PC-9 (cell line): ENCODE results near the gene SLC25A46. TPM values are rescaled to one million over a fixed set of nuclear protein-coding genes. Genes with fewer than 3 reads are reported as not detected.

ENCODE experiments used
- BruUV-seq: library from RNA; stranded (reverse); fragments of 400-500 nt; replicated peaks from 2 replicates; lab custom pipeline; 2021; lab: Mats Ljungman, UMichigan
- CTCF ChIA-PET: fragments of 300-600 bp; sonication (Branson Sonifier 250); formaldehyde crosslinking; loops from one replicate; lab custom pipeline; 2022; ENCODE audit warnings: antibody characterized with exemption; lab: Charles Lee
- POLR2A ChIA-PET: fragments of 300-600 bp; sonication (Branson Sonifier 250); formaldehyde crosslinking; loops from one replicate; lab custom pipeline; 2022; ENCODE audit warnings: antibody characterized with exemption; ENCODE audit not compliant: unreplicated experiment; lab: Charles Lee
- DNase-seq, 2 experiments: peaks; one replicate each; pipeline versions ENCODE4 v3.0.0 to v3.0.0-alpha.2; 2015 to 2022; ENCODE audit warnings: mixed read lengths in 1 of 2
- H2AFZ ChIP-seq: fragments of 200-600 bp; sonication (generic); 2 replicates; pipeline ENCODE4 v1.8.1; 2017; ENCODE audit warnings: antibody characterized with exemption
- H3F3A ChIP-seq: fragments of 200-600 bp; sonication (generic); 2 replicates; pipeline ENCODE4 v1.8.1; 2017; ENCODE audit warnings: antibody characterized with exemption, mild to moderate bottlenecking, low read depth; ENCODE audit not compliant: insufficient read depth
- H3K27ac ChIP-seq: fragments of 200-600 bp; sonication (generic); 2 replicates; pipeline ENCODE4 v1.6.1; 2016; ENCODE audit warnings: mixed run types
- H3K27me3 ChIP-seq: fragments of 200-600 bp; sonication (generic); 2 replicates; pipeline ENCODE4 v1.6.1; 2016; ENCODE audit warnings: low read depth, mixed run types; ENCODE audit not compliant: insufficient read depth
- H3K36me3 ChIP-seq: fragments of 200-600 bp; sonication (generic); 2 replicates; pipeline ENCODE4 v1.6.1; 2016; ENCODE audit warnings: low read depth, mixed run types
- H3K4me1 ChIP-seq: fragments of 200-600 bp; sonication (generic); replicated peaks from 2 replicates; pipeline ENCODE4 v1.6.1; 2016; ENCODE audit warnings: mixed run types; ENCODE audit not compliant: insufficient read depth
- H3K4me2 ChIP-seq: fragments of 200-600 bp; sonication (generic); 2 replicates; pipeline ENCODE4 v1.6.1; 2017; ENCODE audit warnings: mixed run types
- H3K4me3 ChIP-seq: fragments of 200-600 bp; sonication (generic); 2 replicates; pipeline ENCODE4 v1.6.1; 2016; ENCODE audit warnings: mixed run types
- H3K79me2 ChIP-seq: fragments of 200-600 bp; sonication (generic); 2 replicates; pipeline ENCODE4 v1.6.1; 2017; ENCODE audit warnings: low read depth, mixed run types
- H3K9me2 ChIP-seq: fragments of 200-600 bp; sonication (generic); 2 replicates; pipeline ENCODE4 v1.8.1; 2017; ENCODE audit warnings: mild to moderate bottlenecking; ENCODE audit not compliant: insufficient read depth
- H3K9me3 ChIP-seq: fragments of 200-600 bp; sonication (generic); 2 replicates; pipeline ENCODE4 v1.8.1; 2016; ENCODE audit warnings: low read depth; ENCODE audit not compliant: insufficient read depth
- H4K20me1 ChIP-seq: fragments of 200-600 bp; sonication (generic); 2 replicates; pipeline ENCODE4 v1.8.1; 2017; ENCODE audit not compliant: insufficient read depth
- CTCF ChIP-seq: fragments of 200-600 bp; sonication (generic); conservative IDR thresholded peaks from 2 replicates; pipeline ENCODE4 v1.6.1; 2017; ENCODE audit warnings: mixed run types, antibody characterized with exemption, mild to moderate bottlenecking, moderate library complexity
- EZH2 ChIP-seq: fragments of 200-600 bp; sonication (generic); IDR thresholded peaks from 2 replicates; pipeline ENCODE4 v1.8.0; 2017; ENCODE audit warnings: antibody characterized with exemption, low read depth
- intact Hi-C: fragments of 100-400 bp; cut with micrococcal nuclease; formaldehyde crosslinking; loops from one replicate; pipeline ENCODE4 v1.10.0; 2022; ENCODE audit not compliant: unreplicated experiment
- total RNA-seq: library from RNA; stranded (reverse); gene quantifications from 2 replicates; pipeline ENCODE4 v1.2.3, GENCODE V29; 2021

Gene SLC25A46
- total RNA-seq, 1 experiment from 2014 or later, result 29.0 TPM

GRCh38 chr5:110807169-110807568 lies 68.4 kb downstream of the SLC25A46 start:
- Histone ChIP-seq H3K9me3 (no peaks in the 10 kb centered on the region; the same call in none of the 2 replicates), H3K36me3 (no peaks in the 10 kb centered on the region), H3K9me2 (0 out of 2 replicates have a peak, but pooled peaks cover 4% of the 10 kb centered on the region), H4K20me1 (no peaks in the 10 kb centered on the region), H3K4me3 (no peak overlapping the region), H3F3A (no peaks in the 10 kb centered on the region), H3K27me3 (no peaks in the 10 kb centered on the region), H3K4me2 (no peak overlapping the region), H3K79me2 (no peaks in the 10 kb centered on the region), H2AFZ (no peak overlapping the region), H3K4me1 (no peaks in the 10 kb centered on the region), H3K27ac (no peak overlapping the region)
- ChIA-PET POLR2A (no interaction called here), CTCF (no interaction called here)
- no TSS peak for BruUV-seq
- intact Hi-C loops, result no loop called here
- TF ChIP-seq CTCF, result no peak
- no peak for TF ChIP-seq EZH2
- no peak for DNase-seq

DNA sequence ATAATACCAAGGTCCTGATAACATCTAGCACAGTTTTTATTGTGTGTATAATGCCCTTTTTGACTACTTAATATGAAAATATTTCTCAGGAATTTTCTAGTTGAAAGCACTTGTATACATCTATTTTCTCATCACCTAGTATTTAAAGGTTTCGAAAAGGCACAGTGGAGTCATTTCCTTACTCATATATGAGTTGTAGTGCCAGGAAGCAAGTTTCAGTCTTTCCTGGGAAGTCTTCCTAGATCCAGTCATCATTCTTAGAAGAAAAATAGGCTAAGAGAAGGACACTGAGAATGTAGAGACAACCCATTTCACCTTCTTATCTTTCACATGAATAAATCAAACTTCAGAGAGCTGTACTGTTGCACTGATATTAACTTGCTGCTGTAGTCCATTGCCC lies 70.2 kb downstream of the SLC25A46 start:
- H3K9me2 ChIP-seq, result 0 out of 2 replicates have a peak, but pooled peaks cover 4% of the 10 kb centered on the region
- BruUV-seq, result no TSS peak
- H3K4me2 ChIP-seq, result no peak overlapping the region
- H4K20me1 ChIP-seq, result no peaks in the 10 kb centered on the region
- no peaks in the 10 kb centered on the region for H3K79me2 ChIP-seq
- CTCF ChIA-PET, result no interaction called here
- H3K4me1 ChIP-seq, result no peaks in the 10 kb centered on the region
- no peaks in the 10 kb centered on the region for H3K36me3 ChIP-seq
- H3K9me3 ChIP-seq, result no peaks in the 10 kb centered on the region; the same call in 1 of the 2 replicates
- H3K27ac ChIP-seq, result no peak overlapping the region
- H3K4me3 ChIP-seq, result no peak overlapping the region
- H3F3A ChIP-seq, result no peaks in the 10 kb centered on the region
- H2AFZ ChIP-seq, result no peak overlapping the region
- no peak for TF ChIP-seq CTCF
- TF ChIP-seq EZH2, result no peak
- POLR2A ChIA-PET, result no interaction called here
- intact Hi-C loops, result no loop called here
- no peaks in the 10 kb centered on the region for H3K27me3 ChIP-seq
- no peak for DNase-seq

Other genes with a start within 250 kb of the SLC25A46 start
- 0.65 and 1.1 TPM in 2 replicates for gene TMEM232, start 12.3 kb upstream of the SLC25A46 start, total RNA-seq